Activated T-cell treated with anti-CD3 and anti-CD28 coated beads, Interleukin-2, amount 50 U/mL, for 24 hours (primary cell): ENCODE data around the gene MBD3L1.

Source experiments
- DNase-seq: peaks from one replicate; pipeline ENCODE4 v3.0.0-alpha.2; 2020
- H3K27ac Mint-ChIP-seq: 2 replicates; pipeline ENCODE4 v1.8.0; 2020; ENCODE audit warnings: mild to moderate bottlenecking, mixed read lengths
- H3K27me3 Mint-ChIP-seq: 2 replicates; pipeline ENCODE4 v1.8.0; 2020; ENCODE audit warnings: mixed read lengths
- H3K36me3 Mint-ChIP-seq: 2 replicates; pipeline ENCODE4 v1.8.0; 2020; ENCODE audit warnings: low read depth, mixed read lengths
- H3K4me1 Mint-ChIP-seq: 2 replicates; pipeline ENCODE4 v1.8.0; 2020; ENCODE audit warnings: low read depth, mixed read lengths
- H3K4me3 Mint-ChIP-seq: 2 replicates; pipeline ENCODE4 v1.8.0; 2020; ENCODE audit warnings: mild to moderate bottlenecking, moderate library complexity, mixed read lengths
- H3K9me3 Mint-ChIP-seq: 2 replicates; pipeline ENCODE4 v1.8.0; 2020; ENCODE audit warnings: mixed read lengths

The MBD3L1 gene

DNA sequence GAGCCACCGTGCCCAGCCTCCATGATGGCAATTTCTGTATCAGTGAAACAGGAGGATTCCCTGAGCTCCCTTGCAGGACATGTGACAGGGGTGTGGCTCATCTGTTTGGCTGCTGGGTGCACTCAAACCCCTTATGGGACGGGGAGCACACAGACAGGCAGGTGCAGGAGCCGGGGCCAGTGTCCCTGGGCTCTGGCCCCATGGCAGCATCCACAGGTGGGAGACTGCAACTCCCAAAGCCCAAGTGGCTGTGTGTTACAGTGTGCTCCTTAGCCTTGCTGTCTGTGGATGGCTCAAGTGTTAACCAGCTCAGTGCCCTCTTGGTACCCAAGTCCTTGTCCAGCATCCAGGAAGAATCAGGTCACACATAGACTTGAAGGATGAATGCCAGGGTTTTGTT lies 14.6 kb downstream of the MBD3L1 start:
- Mint-ChIP-seq H3K4me3 (no peak overlapping the region), H3K27ac (no peak overlapping the region), H3K4me1 (no peaks in the 10 kb centered on the region), H3K27me3 (peaks cover 19% of the 10 kb centered on the region), H3K36me3 (no peaks in the 10 kb centered on the region), H3K9me3 (peaks cover 6% of the 10 kb centered on the region)
- no peak for DNase-seq

DNA sequence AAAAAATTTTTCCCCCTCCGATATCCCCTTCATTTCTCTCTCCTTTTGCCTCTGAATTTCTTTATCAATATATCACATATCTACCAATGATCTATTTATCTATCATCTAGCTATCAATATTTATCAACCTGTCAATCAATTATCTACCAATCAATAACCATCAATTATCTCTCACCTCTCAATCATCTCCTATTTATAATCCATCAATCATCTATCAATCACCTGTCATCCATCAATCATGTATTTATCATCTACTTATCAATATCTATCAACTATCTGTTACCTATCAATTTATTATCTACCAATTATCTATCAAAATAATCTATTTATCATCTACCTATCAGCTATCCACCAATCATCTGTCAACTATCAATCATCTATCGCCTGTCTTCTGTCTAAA lies 17.1 kb downstream of the MBD3L1 start:
- H3K9me3 Mint-ChIP-seq = peaks cover 6% of the 10 kb centered on the region
- no peak overlapping the region for H3K4me3 Mint-ChIP-seq
- no peak overlapping the region for H3K27ac Mint-ChIP-seq
- no peaks in the 10 kb centered on the region for H3K4me1 Mint-ChIP-seq
- peaks cover 23% of the 10 kb centered on the region for H3K27me3 Mint-ChIP-seq
- DNase-seq = no peak
- no peaks in the 10 kb centered on the region for H3K36me3 Mint-ChIP-seq

DNA sequence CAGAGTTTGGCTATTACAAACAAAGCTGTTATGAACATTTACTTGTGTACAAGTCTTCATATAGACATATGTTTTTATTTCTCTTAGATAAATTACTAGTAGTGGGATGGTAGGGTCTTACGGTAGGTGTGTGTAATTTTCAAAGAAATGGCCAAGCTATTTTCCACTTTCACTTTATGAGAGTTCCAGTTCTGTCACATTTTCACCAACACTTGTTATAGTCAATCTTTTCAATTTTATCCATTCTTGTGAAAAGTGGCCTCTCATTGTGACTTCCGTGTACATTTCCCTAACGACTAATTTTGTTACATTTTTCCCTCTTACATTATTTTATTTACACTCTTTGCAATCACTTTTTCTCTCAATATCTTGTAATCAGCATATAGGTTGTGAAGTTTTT lies 18.3 kb downstream of the MBD3L1 start:
- H3K9me3 Mint-ChIP-seq = peaks cover 6% of the 10 kb centered on the region
- no peaks in the 10 kb centered on the region for H3K4me1 Mint-ChIP-seq
- no peak overlapping the region for H3K27ac Mint-ChIP-seq
- DNase-seq = no peak
- no peaks in the 10 kb centered on the region for H3K36me3 Mint-ChIP-seq
- peaks cover 30% of the 10 kb centered on the region for H3K27me3 Mint-ChIP-seq
- no peak overlapping the region for H3K4me3 Mint-ChIP-seq

DNA sequence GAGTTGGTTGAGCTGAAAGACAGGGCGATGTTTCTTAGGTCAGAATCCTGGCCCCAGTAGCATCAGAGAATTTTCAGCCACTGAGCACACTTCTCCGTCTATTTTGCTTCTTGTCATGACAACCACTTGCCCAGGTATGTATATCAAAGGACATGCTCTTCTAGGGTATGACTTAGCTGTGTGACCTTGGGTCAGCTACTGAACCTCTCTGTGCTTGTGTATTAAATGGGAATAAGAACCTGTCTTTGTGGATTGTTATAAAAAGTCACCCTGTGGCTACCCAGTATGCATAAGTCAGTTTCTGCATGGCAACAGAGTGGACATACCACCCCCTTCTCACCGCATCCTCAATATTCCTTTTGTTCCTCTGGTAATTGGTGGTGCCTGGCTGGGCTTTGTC lies 26.1 kb downstream of the MBD3L1 start:
- no peak overlapping the region for H3K27ac Mint-ChIP-seq
- H3K27me3 Mint-ChIP-seq = peaks cover 42% of the 10 kb centered on the region
- no peaks in the 10 kb centered on the region for H3K9me3 Mint-ChIP-seq
- H3K4me1 Mint-ChIP-seq = no peaks in the 10 kb centered on the region
- no peak for DNase-seq
- no peaks in the 10 kb centered on the region for H3K36me3 Mint-ChIP-seq
- H3K4me3 Mint-ChIP-seq = no peak overlapping the region

DNA sequence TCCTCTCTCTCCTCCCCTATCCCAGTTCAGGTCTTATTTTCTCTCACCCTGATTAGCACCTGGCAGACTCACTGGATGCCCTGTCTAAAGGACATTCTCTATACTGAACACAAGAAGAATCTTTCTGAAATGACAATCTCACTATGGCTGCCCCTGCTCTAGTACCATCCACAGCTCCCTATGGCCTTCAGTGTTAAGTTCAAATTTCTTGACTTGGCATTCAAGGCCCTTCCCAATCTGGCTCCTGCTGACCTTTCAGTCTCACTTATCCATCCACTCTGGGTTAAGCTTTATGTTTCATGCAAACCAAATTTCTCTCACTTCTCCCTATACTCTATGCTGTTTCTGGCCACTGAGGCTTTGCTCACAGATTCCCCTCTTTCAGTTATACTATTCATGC lies 34.2 kb downstream of the MBD3L1 start:
- no peaks in the 10 kb centered on the region for H3K4me1 Mint-ChIP-seq
- no peak overlapping the region for H3K4me3 Mint-ChIP-seq
- H3K9me3 Mint-ChIP-seq = no peaks in the 10 kb centered on the region

DNA sequence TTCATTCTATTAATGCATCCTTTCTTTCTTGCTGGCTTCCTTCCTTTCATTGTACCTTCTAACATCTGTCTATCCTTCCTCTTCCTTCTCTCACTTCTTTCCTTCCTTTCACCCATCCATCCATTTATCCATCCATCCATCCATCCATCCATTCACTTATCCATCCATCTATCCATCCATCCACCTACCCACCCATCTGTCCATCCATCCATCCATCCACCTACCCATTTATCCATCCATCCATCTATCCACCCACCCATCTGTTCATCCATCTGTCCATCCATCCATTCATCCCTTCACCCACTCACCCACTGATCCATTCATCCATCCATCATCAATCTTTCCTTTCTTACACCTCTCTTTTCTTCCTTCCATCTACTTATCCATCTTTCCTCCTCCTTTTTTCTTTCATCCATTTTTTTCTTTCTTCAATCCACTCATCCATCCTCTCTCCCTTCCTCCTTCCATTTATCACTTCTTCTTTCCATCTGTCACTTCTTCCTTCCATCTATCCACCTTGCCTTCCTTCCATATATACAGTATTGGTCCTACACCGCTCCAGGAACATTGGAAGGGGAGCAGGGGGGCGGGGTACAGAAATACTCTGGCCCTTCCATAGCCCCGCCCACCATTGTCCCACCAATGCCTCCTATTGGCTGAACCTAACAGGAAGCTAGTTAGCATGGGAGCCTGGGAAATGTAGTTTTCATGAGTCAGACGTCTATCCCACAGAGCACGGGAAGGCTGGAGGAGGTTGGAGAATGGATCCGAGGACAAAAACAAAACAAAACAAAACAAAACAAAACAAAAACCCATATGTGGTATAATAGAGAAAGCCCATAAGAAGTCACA lies 45.9 kb downstream of the MBD3L1 start:
- H3K36me3 Mint-ChIP-seq = no peaks in the 10 kb centered on the region
- peaks cover 32% of the 10 kb centered on the region for H3K27me3 Mint-ChIP-seq
- no peak for DNase-seq
- no peak overlapping the region for H3K4me3 Mint-ChIP-seq
- H3K4me1 Mint-ChIP-seq = no peaks in the 10 kb centered on the region
- H3K9me3 Mint-ChIP-seq = peaks cover 7% of the 10 kb centered on the region
- no peak overlapping the region for H3K27ac Mint-ChIP-seq

More for the DNA sequence above, 34.2 kb downstream of the MBD3L1 start:
- H3K27ac Mint-ChIP-seq = no peak overlapping the region
- H3K36me3 Mint-ChIP-seq = no peaks in the 10 kb centered on the region
- no peak for DNase-seq
- peaks cover 24% of the 10 kb centered on the region for H3K27me3 Mint-ChIP-seq

DNA sequence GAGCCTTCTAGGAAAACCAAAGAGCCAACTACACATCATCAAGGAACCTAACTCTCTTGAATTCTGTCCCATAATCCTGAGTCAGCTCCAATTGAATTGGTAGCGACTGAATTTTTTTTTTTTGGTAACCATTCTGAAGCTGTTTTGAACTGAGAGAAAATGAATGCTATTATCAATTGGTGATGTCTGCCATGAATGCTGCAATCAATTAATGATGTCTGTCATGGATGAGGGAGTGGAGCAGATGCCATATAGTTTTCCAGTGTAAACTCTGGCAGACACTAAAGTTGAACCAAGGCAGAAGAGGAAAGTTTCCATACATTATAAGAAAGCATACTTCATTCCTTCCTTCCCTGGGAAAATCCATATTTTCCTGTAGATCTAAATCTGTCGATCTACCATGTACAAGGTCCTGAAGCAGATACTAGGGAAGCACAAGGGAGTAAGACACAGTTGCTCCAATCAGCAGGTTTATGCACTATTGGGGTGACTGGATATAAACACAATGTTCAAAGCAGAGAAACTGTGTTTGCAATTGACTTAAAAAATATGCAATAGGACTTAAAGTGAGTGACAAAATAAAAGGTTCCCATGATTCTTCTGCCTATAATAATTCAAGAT lies 48.8 kb downstream of the MBD3L1 start:
- H3K27me3 Mint-ChIP-seq = peaks cover 21% of the 10 kb centered on the region
- H3K4me3 Mint-ChIP-seq = no peak overlapping the region
- no peaks in the 10 kb centered on the region for H3K4me1 Mint-ChIP-seq
- no peak overlapping the region for H3K27ac Mint-ChIP-seq
- no peaks in the 10 kb centered on the region for H3K36me3 Mint-ChIP-seq
- H3K9me3 Mint-ChIP-seq = peaks cover 7% of the 10 kb centered on the region
- no peak for DNase-seq

DNA sequence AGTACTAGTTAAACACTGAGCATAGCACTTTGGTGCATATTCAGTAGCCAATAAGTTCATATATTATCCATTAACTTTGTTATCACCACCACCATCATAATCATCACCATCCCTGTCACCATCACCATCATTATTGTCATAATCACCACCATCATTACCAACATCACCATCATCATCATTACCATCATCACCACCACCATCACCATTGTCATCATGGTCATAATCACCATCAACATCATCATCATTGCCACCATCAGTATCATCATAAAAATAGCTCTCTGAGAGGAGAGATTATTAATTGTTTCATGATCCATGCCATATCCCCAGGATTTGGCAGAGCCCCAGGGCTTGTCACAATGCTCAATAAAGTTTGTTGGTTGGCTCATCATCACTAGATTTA lies 49.3 kb downstream of the MBD3L1 start:
- no peak overlapping the region for H3K27ac Mint-ChIP-seq
- DNase-seq = no peak

DNA sequence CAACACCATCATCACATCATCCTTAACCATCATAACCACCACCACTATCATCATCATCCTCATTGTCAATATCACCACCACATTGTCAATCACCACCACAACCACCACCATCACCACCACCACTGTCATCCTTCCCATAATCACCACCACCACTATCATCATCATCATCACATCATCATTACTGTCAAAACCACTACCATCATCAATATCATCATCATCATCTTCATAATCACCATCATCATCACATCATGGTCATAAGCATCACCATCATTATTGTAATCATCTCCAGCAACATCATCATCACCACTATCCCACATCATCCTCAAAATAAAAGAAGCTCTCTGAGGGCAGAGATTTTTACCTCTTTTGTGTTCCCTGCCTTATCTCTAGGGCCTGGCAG lies 52.2 kb downstream of the MBD3L1 start:
- Mint-ChIP-seq H3K27ac (no peak overlapping the region), H3K27me3 (peaks cover 3% of the 10 kb centered on the region)
- DNase-seq = no peak

More for the DNA sequence above, 49.3 kb downstream of the MBD3L1 start:
- no peaks in the 10 kb centered on the region for H3K36me3 Mint-ChIP-seq
- H3K9me3 Mint-ChIP-seq = peaks cover 7% of the 10 kb centered on the region
- no peak overlapping the region for H3K4me3 Mint-ChIP-seq
- H3K27me3 Mint-ChIP-seq = peaks cover 21% of the 10 kb centered on the region
- H3K4me1 Mint-ChIP-seq = no peaks in the 10 kb centered on the region

DNA sequence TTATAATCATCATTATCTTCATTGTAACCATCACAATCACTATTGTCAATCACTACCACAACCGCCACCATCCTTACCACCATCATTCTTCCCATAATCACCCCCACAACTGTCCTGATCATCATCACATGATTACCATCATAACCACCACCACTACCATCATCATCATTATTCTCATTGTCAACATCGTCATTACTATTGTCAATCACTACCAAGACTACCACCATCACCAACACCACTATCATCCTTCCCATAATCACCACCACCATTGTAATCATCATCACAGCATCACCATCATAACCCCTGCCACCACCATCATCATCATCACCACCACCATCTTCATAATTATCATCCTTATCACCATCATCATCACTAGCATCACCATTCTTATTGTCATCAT lies 55.2 kb downstream of the MBD3L1 start:
- no peaks in the 10 kb centered on the region for H3K27me3 Mint-ChIP-seq
- DNase-seq = no peak
- H3K4me3 Mint-ChIP-seq = no peak overlapping the region
- no peak overlapping the region for H3K27ac Mint-ChIP-seq
- H3K9me3 Mint-ChIP-seq = peaks cover under 1% of the 10 kb centered on the region
- H3K36me3 Mint-ChIP-seq = no peaks in the 10 kb centered on the region
- H3K4me1 Mint-ChIP-seq = no peaks in the 10 kb centered on the region

More for the DNA sequence above, 52.2 kb downstream of the MBD3L1 start:
- peaks cover 7% of the 10 kb centered on the region for H3K9me3 Mint-ChIP-seq
- no peaks in the 10 kb centered on the region for H3K36me3 Mint-ChIP-seq
- no peak overlapping the region for H3K4me3 Mint-ChIP-seq
- H3K4me1 Mint-ChIP-seq = no peaks in the 10 kb centered on the region

DNA sequence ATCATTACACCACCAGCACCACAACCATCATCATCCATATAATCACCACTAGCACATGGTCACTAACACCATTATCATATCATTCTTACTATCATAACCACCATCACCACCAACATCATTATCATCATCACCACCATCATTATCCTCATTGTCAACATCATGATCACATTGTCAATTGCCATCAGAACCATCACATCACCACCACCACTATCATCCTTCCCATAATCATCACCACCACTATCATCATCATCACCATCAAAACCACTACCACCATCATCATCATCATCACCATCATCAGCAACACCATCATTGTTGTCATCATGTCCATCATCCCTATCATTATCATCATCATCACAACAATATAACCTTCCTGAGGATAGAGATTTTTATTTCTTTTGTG lies 58.1 kb downstream of the MBD3L1 start:
- H3K9me3 Mint-ChIP-seq = no peaks in the 10 kb centered on the region
- no peak for DNase-seq
- no peak overlapping the region for H3K27ac Mint-ChIP-seq

More for the DNA sequence above, 58.1 kb downstream of the MBD3L1 start:
- Mint-ChIP-seq H3K4me3 (no peak overlapping the region), H3K27me3 (no peaks in the 10 kb centered on the region), H3K4me1 (no peaks in the 10 kb centered on the region), H3K36me3 (no peaks in the 10 kb centered on the region)
